ENCODE results near the gene SLC26A5. TPM values are rescaled to one million over a fixed set of nuclear protein-coding genes. Genes with fewer than 3 reads are reported as not detected.

The SLC26A5 gene
- total and polyA plus RNA-seq, 10 of the 15 experiments (the other 5 are each of a cell fraction or from before 2014, with no cell fraction given) = 0.03 TPM; not detected in 9

GRCh38 chr7:103445228-103446048, 569 bp downstream of the SLC26A5 start:
- ChIA-PET RAD21 (ENCODE audit: unreplicated experiment) (no interaction called here), POLR2A (no interaction called here), SMC1A (ENCODE audit: uncharacterized antibody, unreplicated experiment) (no interaction called here), CTCF (no interaction called here)
- in situ Hi-C loops (cut with MboI) = no loop called here
- H3K36me3 ChIP-seq (ENCODE audit: control insufficient read depth in 2 of 2, insufficient read depth in 2 of 2, low read length in 1 of 2) = no peaks in the 10 kb centered on the region
- H3K4me3 ChIP-seq = no peak overlapping the region
- H3K27ac ChIP-seq (ENCODE audit: control insufficient read depth, insufficient read depth) = no peak overlapping the region
- no peaks in the 10 kb centered on the region for H3K79me2 ChIP-seq (ENCODE audit: control insufficient read depth, insufficient read depth, low read length)
- FAIRE-seq (no peak), DNase-seq (ENCODE audit: low read depth, low spot score) (no peak), ATAC-seq (peak; percentile 18; the same call in 1 of the 3 replicates)
- no peaks in the 10 kb centered on the region for H3K4me1 ChIP-seq (ENCODE audit: control insufficient read depth, insufficient read depth, low read length)
- no TSS peak for BruUV-seq (replicated peaks)
- peaks cover 7 to 13% of the 10 kb centered on the region in 2 experiments for H3K27me3 ChIP-seq (replicated peaks in 1 of 2; ENCODE audit: control insufficient read depth in 2 of 2, insufficient read depth in 2 of 2, low read length in 1 of 2)
- TF ChIP-seq SUZ12 (IDR thresholded peaks at IDR 0.05; ENCODE audit: unreplicated experiment) (peak; percentile 91), MEF2A (IDR thresholded peaks at IDR 0.05; ENCODE audit: insufficient read depth, low read depth, low read length) (no peak)
- WGBS (ENCODE audit: insufficient coverage, insufficient replicate concordance, low lambda C conversion rate, missing lambda C conversion rate) = 28% methylated on average over 43 of the region's 48 CpGs
- intact Hi-C loops (cut with micrococcal nuclease; ENCODE audit: unreplicated experiment) = no loop called here
- no peak overlapping the region for H3K9ac ChIP-seq (ENCODE audit: control insufficient read depth, insufficient read depth, low read length)
- H4K20me1 ChIP-seq (ENCODE audit: control insufficient read depth, insufficient read depth) = no peaks in the 10 kb centered on the region
- H3K4me2 ChIP-seq (ENCODE audit: control insufficient read depth, insufficient read depth) = no peak overlapping the region; the same call in 1 of the 2 replicates
- no peak overlapping the region for H2AFZ ChIP-seq (ENCODE audit: control insufficient read depth, low read depth, low read length)
- H3K9me3 ChIP-seq (replicated peaks; ENCODE audit: control insufficient read depth, insufficient read depth, low read length) = no peaks in the 10 kb centered on the region

GRCh38 chr7:103439661-103440060, 6.3 kb downstream of the SLC26A5 start:
- no peaks in the 10 kb centered on the region for H3K36me3 ChIP-seq (ENCODE audit: control insufficient read depth in 2 of 2, insufficient read depth in 2 of 2, low read length in 1 of 2)
- ChIA-PET RAD21 (ENCODE audit: unreplicated experiment) (no interaction called here), SMC1A (ENCODE audit: uncharacterized antibody, unreplicated experiment) (no interaction called here), POLR2A (no interaction called here), CTCF (no interaction called here)
- TF ChIP-seq RCOR1 (conservative IDR thresholded peaks at IDR 0.05; ENCODE audit: low read depth, low read length) (no peak), RFX5 (IDR thresholded peaks at IDR 0.05; ENCODE audit: low read depth, low read length) (no peak), SREBF1 (IDR thresholded peaks at IDR 0.05; ENCODE audit: low read length) (no peak), HSF1 (IDR thresholded peaks at IDR 0.05; ENCODE audit: low read depth, low read length) (no peak), BMI1 (IDR thresholded peaks at IDR 0.05; ENCODE audit: borderline replicate concordance) (no peak), CBX5 (IDR thresholded peaks at IDR 0.05; ENCODE audit: low read depth) (no peak), PAX8 (IDR thresholded peaks at IDR 0.05) (no peak), HDAC2 (IDR thresholded peaks at IDR 0.05) (no peak), SIX5 (IDR thresholded peaks at IDR 0.05; ENCODE audit: low read depth, low read length, severe bottlenecking) (no peak), JUND (IDR thresholded peaks at IDR 0.05; ENCODE audit: low read depth, low read length) (no peak)
- TF ChIP-seq, protein P1, sequence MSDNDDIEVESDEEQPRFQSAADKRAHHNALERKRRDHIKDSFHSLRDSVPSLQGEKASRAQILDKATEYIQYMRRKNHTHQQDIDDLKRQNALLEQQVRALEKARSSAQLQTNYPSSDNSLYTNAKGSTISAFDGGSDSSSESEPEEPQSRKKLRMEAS (IDR thresholded peaks at IDR 0.05; ENCODE audit: low read depth, low read length) = no peak
- TF ChIP-seq, protein P2, sequence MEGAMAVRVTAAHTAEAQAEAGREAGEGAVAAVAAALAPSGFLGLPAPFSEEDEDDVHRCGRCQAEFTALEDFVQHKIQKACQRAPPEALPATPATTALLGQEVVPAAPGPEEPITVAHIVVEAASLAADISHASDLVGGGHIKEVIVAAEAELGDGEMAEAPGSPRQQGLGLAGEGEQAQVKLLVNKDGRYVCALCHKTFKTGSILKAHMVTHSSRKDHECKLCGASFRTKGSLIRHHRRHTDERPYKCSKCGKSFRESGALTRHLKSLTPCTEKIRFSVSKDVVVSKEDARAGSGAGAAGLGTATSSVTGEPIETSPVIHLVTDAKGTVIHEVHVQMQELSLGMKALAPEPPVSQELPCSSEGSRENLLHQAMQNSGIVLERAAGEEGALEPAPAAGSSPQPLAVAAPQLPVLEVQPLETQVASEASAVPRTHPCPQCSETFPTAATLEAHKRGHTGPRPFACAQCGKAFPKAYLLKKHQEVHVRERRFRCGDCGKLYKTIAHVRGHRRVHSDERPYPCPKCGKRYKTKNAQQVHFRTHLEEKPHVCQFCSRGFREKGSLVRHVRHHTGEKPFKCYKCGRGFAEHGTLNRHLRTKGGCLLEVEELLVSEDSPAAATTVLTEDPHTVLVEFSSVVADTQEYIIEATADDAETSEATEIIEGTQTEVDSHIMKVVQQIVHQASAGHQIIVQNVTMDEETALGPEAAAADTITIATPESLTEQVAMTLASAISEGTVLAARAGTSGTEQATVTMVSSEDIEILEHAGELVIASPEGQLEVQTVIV (IDR thresholded peaks at IDR 0.05; ENCODE audit: borderline replicate concordance, partially characterized antibody) = no peak
- intact Hi-C loops (cut with micrococcal nuclease; ENCODE audit: unreplicated experiment) (no loop called here), in situ Hi-C loops (cut with MboI) (no loop called here)
- peaks cover 0 to 7% of the 10 kb centered on the region in 2 experiments; a peak in 2 of 4 replicates for H3K27me3 ChIP-seq (replicated peaks in 1 of 2; ENCODE audit: control insufficient read depth in 2 of 2, insufficient read depth in 2 of 2, low read length in 1 of 2)
- ATAC-seq (no peak), DNase-seq (ENCODE audit: low read depth, low spot score) (no peak), FAIRE-seq (no peak)
- no peaks in the 10 kb centered on the region for H3K9me3 ChIP-seq (replicated peaks; ENCODE audit: control insufficient read depth, insufficient read depth, low read length)
- no peak overlapping the region for H3K4me3 ChIP-seq
- H3K9ac ChIP-seq (ENCODE audit: control insufficient read depth, insufficient read depth, low read length) = no peak overlapping the region
- no peaks in the 10 kb centered on the region for H3K4me1 ChIP-seq (ENCODE audit: control insufficient read depth, insufficient read depth, low read length)
- H4K20me1 ChIP-seq (ENCODE audit: control insufficient read depth, insufficient read depth) = no peaks in the 10 kb centered on the region
- H3K4me2 ChIP-seq (ENCODE audit: control insufficient read depth, insufficient read depth) = no peak overlapping the region
- no peak overlapping the region for H2AFZ ChIP-seq (ENCODE audit: control insufficient read depth, low read depth, low read length)
- no peaks in the 10 kb centered on the region for H3K79me2 ChIP-seq (ENCODE audit: control insufficient read depth, insufficient read depth, low read length)
- no TSS peak for BruUV-seq (replicated peaks)
- no peak overlapping the region for H3K27ac ChIP-seq (ENCODE audit: control insufficient read depth, insufficient read depth)
- WGBS (ENCODE audit: insufficient coverage, insufficient replicate concordance, low lambda C conversion rate, missing lambda C conversion rate) = 37% methylated on average over 8 of the region's 8 CpGs

Measured in GM12878 (cell line).